Colonic mucosa (tissue), 4 donors: ENCODE results near the gene FAM181A. TPM values are rescaled to one million over a fixed set of nuclear protein-coding genes. Genes with fewer than 3 reads are reported as not detected.

ENCODE experiments used
- DNase-seq: peaks from one replicate; pipeline ENCODE4 v3.0.0-alpha.2; 2020
- H3K27ac ChIP-seq: fragments of 200-600 bp; one replicate; pipeline ENCODE4 v1.8.0; 2021
- H3K27me3 ChIP-seq: fragments of 200-600 bp; one replicate; pipeline ENCODE4 v1.8.0; 2021
- H3K36me3 ChIP-seq: fragments of 200-600 bp; one replicate; pipeline ENCODE4 v1.8.0; 2021
- H3K4me1 ChIP-seq: fragments of 200-600 bp; one replicate; pipeline ENCODE4 v1.8.0; 2021; ENCODE audit warnings: mild to moderate bottlenecking
- H3K4me3 ChIP-seq: fragments of 200-600 bp; one replicate; pipeline ENCODE4 v1.8.0; 2021
- H3K9ac ChIP-seq, 2 donors: one replicate each; pipeline ENCODE4 v1.7.0; 2013; ENCODE audit warnings: control low read depth in 2 of 2, low read depth in 2 of 2, low read length in 2 of 2
- H3K9me3 ChIP-seq: fragments of 200-600 bp; one replicate; pipeline ENCODE4 v1.8.0; 2021
- intact Hi-C: fragments of 100-400 bp; cut with DNase I; formaldehyde crosslinking; loops from one replicate; pipeline ENCODE4 v1.14.1; 2022
- total RNA-seq, 2 donors: library from RNA; stranded (reverse); fragmentation: NEBNext Ultra II Directional in 1 of 2; extraction: Animal tissue kit (Norgen Biotek cat#: 25700) in 1 of 2; gene quantifications; one replicate each; pipeline ENCODE4 v1.2.1, GENCODE V29; 2021
- TF ChIP-seq, protein P1 (sequence below): fragments of 200-600 bp; IDR thresholded peaks from one replicate; pipeline ENCODE4 v1.8.0; 2022; ENCODE audit warnings: antibody characterized with exemption, mild to moderate bottlenecking
- donor health status: healthy.
- donor health status: DM: no; HTN: no; CAD: no.
- donor health status: DM: no; HTN: no; CAD: no.

The FAM181A gene
- total RNA-seq, 2 donors from 2014 or later: not detected

DNA sequence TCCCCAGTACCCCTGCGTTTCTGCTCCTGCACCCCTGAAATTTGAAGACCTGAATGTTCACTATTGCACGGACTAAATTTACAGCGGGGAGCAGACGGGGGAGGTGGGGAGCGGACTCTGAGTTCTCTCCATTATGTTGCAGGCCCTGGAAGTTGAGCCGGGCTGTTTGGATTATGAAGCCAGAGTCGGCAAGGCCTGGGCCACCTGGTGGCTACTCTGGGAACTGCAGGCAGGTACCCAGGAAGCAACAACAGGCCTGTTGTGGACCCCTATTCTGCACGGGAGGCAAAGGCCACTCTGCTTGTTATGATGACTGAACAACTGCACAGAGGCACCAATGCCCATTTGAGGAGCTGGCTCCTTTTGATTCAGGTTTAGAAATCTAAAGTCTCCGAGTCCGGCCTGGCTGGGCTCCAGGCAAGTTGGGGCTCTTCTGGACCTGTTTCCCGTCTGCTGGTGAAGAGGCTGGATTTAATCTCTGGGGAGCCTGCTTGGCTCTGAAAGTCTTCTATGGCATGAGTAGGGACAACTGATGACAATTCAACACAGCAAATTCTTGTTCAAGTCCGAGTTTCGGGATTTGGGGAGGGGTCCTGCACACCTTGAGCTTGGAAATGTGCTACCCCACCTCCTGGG is 34.1 kb upstream of the FAM181A start:
- no peaks in the 10 kb centered on the region for H3K9me3 ChIP-seq
- no peaks in the 10 kb centered on the region for H3K27me3 ChIP-seq
- DNase-seq: peak; percentile 66
- H3K4me3 ChIP-seq: no peak overlapping the region
- intact Hi-C loops: loop anchor here (5.0 kb wide), 1 partner anchor 241 kb away; no protein-coding TSS in a partner anchor
- TF ChIP-seq, protein P1, sequence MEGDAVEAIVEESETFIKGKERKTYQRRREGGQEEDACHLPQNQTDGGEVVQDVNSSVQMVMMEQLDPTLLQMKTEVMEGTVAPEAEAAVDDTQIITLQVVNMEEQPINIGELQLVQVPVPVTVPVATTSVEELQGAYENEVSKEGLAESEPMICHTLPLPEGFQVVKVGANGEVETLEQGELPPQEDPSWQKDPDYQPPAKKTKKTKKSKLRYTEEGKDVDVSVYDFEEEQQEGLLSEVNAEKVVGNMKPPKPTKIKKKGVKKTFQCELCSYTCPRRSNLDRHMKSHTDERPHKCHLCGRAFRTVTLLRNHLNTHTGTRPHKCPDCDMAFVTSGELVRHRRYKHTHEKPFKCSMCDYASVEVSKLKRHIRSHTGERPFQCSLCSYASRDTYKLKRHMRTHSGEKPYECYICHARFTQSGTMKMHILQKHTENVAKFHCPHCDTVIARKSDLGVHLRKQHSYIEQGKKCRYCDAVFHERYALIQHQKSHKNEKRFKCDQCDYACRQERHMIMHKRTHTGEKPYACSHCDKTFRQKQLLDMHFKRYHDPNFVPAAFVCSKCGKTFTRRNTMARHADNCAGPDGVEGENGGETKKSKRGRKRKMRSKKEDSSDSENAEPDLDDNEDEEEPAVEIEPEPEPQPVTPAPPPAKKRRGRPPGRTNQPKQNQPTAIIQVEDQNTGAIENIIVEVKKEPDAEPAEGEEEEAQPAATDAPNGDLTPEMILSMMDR: peak; percentile 98
- no peaks in the 10 kb centered on the region for H3K36me3 ChIP-seq
- H3K27ac ChIP-seq: no peak overlapping the region
- H3K9ac ChIP-seq: no peak overlapping the region
- H3K4me1 ChIP-seq: no peaks in the 10 kb centered on the region

- no peak overlapping the region for H3K9ac ChIP-seq
- H3K4me3 ChIP-seq: no peak overlapping the region
- TF ChIP-seq, protein P1: no peak
- no peaks in the 10 kb centered on the region for H3K36me3 ChIP-seq
- no peak overlapping the region for H3K27ac ChIP-seq
- H3K27me3 ChIP-seq: no peaks in the 10 kb centered on the region
- H3K9me3 ChIP-seq: no peaks in the 10 kb centered on the region
- intact Hi-C loops: loop anchor here (5.0 kb wide), 1 partner anchor 241 kb away; no protein-coding TSS in a partner anchor
- DNase-seq: no peak
- H3K4me1 ChIP-seq: no peaks in the 10 kb centered on the region
Measured at GRCh38 chr14:93893661-93894261, 33.4 kb upstream of the FAM181A start.

DNA sequence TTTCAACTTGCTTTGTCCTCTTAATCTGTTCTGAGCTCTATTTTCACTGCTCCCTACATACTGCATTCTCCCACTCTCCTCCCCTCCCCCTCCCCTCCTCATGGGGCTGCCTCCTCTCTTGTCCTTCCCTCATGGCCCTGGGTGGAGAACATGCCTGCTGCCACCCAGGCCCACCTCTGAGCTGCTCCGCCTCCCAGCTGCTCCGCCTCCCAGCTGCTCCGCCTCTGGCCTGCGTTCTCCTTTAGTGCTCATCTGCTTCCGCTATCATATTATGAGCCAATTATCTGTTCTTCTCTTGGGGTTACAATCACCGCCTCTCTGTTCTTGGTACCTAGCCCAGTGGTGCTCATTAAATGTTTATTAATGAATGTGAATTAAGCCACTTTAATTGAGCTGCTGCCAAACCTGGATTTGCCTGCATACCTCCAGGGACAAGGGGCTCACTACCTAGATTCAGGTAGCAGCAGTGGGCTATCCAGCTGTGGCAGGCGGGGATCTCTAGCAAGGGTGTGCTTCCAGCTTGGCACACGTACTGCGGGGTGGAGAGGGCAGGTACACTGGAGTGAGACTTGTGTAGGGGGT is 32.0 kb upstream of the FAM181A start:
- TF ChIP-seq, protein P1: no peak
- DNase-seq: no peak
- no peak overlapping the region for H3K4me3 ChIP-seq
- intact Hi-C loops: no loop called here
- no peak overlapping the region for H3K9ac ChIP-seq
- H3K27ac ChIP-seq: no peak overlapping the region
- no peaks in the 10 kb centered on the region for H3K9me3 ChIP-seq
- H3K36me3 ChIP-seq: no peaks in the 10 kb centered on the region
- H3K4me1 ChIP-seq: no peaks in the 10 kb centered on the region
- no peaks in the 10 kb centered on the region for H3K27me3 ChIP-seq

GRCh38 chr14:93897476-93897845 is 29.7 kb upstream of the FAM181A start:
- Histone ChIP-seq H3K4me1 (no peaks in the 10 kb centered on the region), H3K27me3 (no peaks in the 10 kb centered on the region), H3K27ac (no peak overlapping the region), H3K36me3 (no peaks in the 10 kb centered on the region), H3K9me3 (no peaks in the 10 kb centered on the region), H3K4me3 (no peak overlapping the region), H3K9ac (no peak overlapping the region)
- intact Hi-C loops: no loop called here
- no peak for DNase-seq
- TF ChIP-seq, protein P1: no peak

GRCh38 chr14:93898081-93898611 is 29.0 kb upstream of the FAM181A start:
- Histone ChIP-seq H3K27ac (no peak overlapping the region), H3K36me3 (no peaks in the 10 kb centered on the region), H3K9me3 (no peaks in the 10 kb centered on the region), H3K9ac (no peak overlapping the region), H3K4me3 (no peak overlapping the region), H3K27me3 (no peaks in the 10 kb centered on the region), H3K4me1 (no peaks in the 10 kb centered on the region)
- intact Hi-C loops: no loop called here
- TF ChIP-seq, protein P1: no peak
- no peak for DNase-seq
